Heart right ventricle (tissue), 16 donors: Measurements from ENCODE around the gene CASP9. TPM values are rescaled to one million over a fixed set of nuclear protein-coding genes. Genes with fewer than 3 reads are reported as not detected.

Experiments used
- ATAC-seq, 8 donors: fragments of 200-7000 bp; cut with Tn5 transposase; one replicate each; pipeline ENCODE4 v1.9.1; 2020; ENCODE audit warnings: mild to moderate bottlenecking in 8 of 8, moderate library complexity in 8 of 8, moderate number of reproducible peaks in 1 of 8
- DNase-seq, 2 donors: peaks; one replicate each; pipeline ENCODE4 v3.0.0-alpha.2; 2020
- H3K27ac ChIP-seq, 10 donors: fragments of 200-600 bp; sonication (generic) in 2 of 10; one replicate each; pipeline versions ENCODE4 v1.5.0 to v1.8.0; 2020 to 2022; ENCODE audit warnings: mild to moderate bottlenecking in 3 of 10
- H3K27me3 ChIP-seq, 7 donors: fragments of 200-600 bp; one replicate each; pipeline ENCODE4 v1.8.0; 2021 to 2022; ENCODE audit warnings: mild to moderate bottlenecking in 2 of 7
- H3K36me3 ChIP-seq, 9 donors: fragments of 200-600 bp; sonication (generic) in 1 of 9; one replicate each; pipeline versions ENCODE4 v1.5.0 to v1.8.0; 2020 to 2022; ENCODE audit warnings: mild to moderate bottlenecking in 2 of 9
- H3K4me1 ChIP-seq, 9 donors: fragments of 200-600 bp; sonication (generic) in 1 of 9; one replicate each; pipeline versions ENCODE4 v1.5.0 to v1.8.0; 2020 to 2022; ENCODE audit warnings: mild to moderate bottlenecking in 4 of 9
- H3K4me3 ChIP-seq, 10 donors: fragments of 200-600 bp; sonication (generic) in 2 of 10; one replicate each; pipeline versions ENCODE4 v1.5.0 to v1.8.0; 2020 to 2022; ENCODE audit warnings: mild to moderate bottlenecking in 7 of 10, moderate library complexity in 2 of 10
- H3K9me3 ChIP-seq, 11 donors: fragments of 200-600 bp in 10 of 11; sonication (generic) in 2 of 11; one replicate each; pipeline versions ENCODE4 v1.5.0 to v1.8.0; 2013 to 2022; ENCODE audit warnings: mild to moderate bottlenecking in 2 of 11, control low read depth in 1 of 11, moderate library complexity in 1 of 11
- WGBS, 2 donors: extraction: QIAGEN DNeasy Blood & Tissue Kit; methylation state at CpG; one replicate each; pipeline ENCODE4 v1.1.7; 2013; ENCODE audit warnings: inconsistent platforms in 1 of 2; 5-methylcytosine and 5-hydroxymethylcytosine counted together
- intact Hi-C, 10 donors: fragments of 100-400 bp; cut with DNase I; formaldehyde crosslinking; loops; one replicate each; pipeline versions ENCODE4 v1.11.1 to v1.14.2; 2022
- polyA plus RNA-seq, 2 donors: library from polyadenylated mRNA; stranded (reverse); fragments of 200-250 nt; gene quantifications; one replicate each; pipeline ENCODE4 v1.2.3, GENCODE V29; 2013
- total RNA-seq, 10 donors: library from RNA; stranded (reverse); fragmentation: NEBNext Ultra II Directional in 3 of 10; extraction: Animal tissue kit (Norgen Biotek cat#: 25700) in 3 of 10; gene quantifications; one replicate each; pipeline versions ENCODE4 v1.2.1 to v1.2.4, GENCODE V29; 2021 to 2023
- TF ChIP-seq, protein P1 (sequence below), 9 donors: fragments of 200-600 bp; sonication (generic) in 2 of 9; IDR thresholded peaks; one replicate each; pipeline versions ENCODE4 v1.5.0 to v1.8.0; 2021 to 2022; ENCODE audit warnings: antibody characterized with exemption in 9 of 9, mild to moderate bottlenecking in 5 of 9, moderate library complexity in 1 of 9
- donor health status: Arrhythmogenic right ventricular cardiomyopathy.
- donor health status: ischemic (EF 13 %, LVEDD 7.1; RV severe dilation, severe dysfunction).
- donor health status: healthy with polysubstance abuse.
- donor health status: DM: no; HTN: yes; CAD: no.
- donor health status: DM: no; HTN: no; CAD: no.
- donor health status: ischemic (EF 25% LVEDD 6.9; RV normal size, moderate dysfunction).
- donor health status: ischemic (EF 25% LVEDD 5.7; RV mildly dilated, moderate dysfunction).
- donor health status: healthy.
- donor health status: DM: yes; HTN: yes; CAD: no.
- donor health status: Ischemic cardiomyopathy.
- donor health status: ischemic (EF 35%, LVEDD 5.7; RV mildly dilated, moderate dysfunction).
- donor health status: nonischemic (EF 11% LVEDD 7.7; RV severe dilation, severe dysfunction).
- donor health status: DM: yes; HTN: yes; CAD: no.
- donor health status: PGD.
- donor health status: ischemic (EF 29% LVEDD 5.4; RV normal size, mild dysfunction).
- donor health status: nonischemic (EF 23%, LVEDD 6.1; RV moderate dilation, normal function).

CASP9 gene
- total and polyA plus RNA-seq, 12 donors, result 8.6 to 22.2 (median 14.3) TPM

DNA sequence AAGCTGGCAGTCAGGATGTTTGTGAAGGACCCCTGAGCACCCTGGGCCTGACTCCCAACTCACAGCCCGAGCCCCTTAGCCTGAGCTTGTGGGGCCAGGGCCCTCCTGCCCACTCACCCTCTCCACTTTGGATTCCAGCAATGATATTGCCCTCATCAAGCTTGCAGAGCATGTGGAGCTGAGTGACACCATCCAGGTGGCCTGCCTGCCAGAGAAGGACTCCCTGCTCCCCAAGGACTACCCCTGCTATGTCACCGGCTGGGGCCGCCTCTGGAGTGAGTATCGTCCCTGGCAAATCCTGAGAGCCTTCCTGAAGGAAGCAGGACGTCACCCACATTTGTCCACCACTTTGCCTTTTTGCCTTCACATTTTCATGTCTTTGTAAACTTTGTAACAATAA lies 80.7 kb downstream of the CASP9 start:
- H3K9me3 ChIP-seq, result no peaks in the 10 kb centered on the region
- H3K4me3 ChIP-seq, result no peak overlapping the region
- intact Hi-C loops, result loop anchor here in 1 of 10 donors (10.0 kb wide), 1 partner anchor 58 kb away; no protein-coding TSS in a partner anchor
- DNase-seq, result no peak
- no peaks in the 10 kb centered on the region for H3K36me3 ChIP-seq
- H3K27me3 ChIP-seq, result peaks cover 0 to 18% (median 8%) of the 10 kb centered on the region in 7 donors
- TF ChIP-seq, protein P1, sequence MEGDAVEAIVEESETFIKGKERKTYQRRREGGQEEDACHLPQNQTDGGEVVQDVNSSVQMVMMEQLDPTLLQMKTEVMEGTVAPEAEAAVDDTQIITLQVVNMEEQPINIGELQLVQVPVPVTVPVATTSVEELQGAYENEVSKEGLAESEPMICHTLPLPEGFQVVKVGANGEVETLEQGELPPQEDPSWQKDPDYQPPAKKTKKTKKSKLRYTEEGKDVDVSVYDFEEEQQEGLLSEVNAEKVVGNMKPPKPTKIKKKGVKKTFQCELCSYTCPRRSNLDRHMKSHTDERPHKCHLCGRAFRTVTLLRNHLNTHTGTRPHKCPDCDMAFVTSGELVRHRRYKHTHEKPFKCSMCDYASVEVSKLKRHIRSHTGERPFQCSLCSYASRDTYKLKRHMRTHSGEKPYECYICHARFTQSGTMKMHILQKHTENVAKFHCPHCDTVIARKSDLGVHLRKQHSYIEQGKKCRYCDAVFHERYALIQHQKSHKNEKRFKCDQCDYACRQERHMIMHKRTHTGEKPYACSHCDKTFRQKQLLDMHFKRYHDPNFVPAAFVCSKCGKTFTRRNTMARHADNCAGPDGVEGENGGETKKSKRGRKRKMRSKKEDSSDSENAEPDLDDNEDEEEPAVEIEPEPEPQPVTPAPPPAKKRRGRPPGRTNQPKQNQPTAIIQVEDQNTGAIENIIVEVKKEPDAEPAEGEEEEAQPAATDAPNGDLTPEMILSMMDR (IDR thresholded peaks at IDR 0.05), result no peak
- peaks cover 0 to 4% (median 0%) of the 10 kb centered on the region in 9 donors for H3K4me1 ChIP-seq
- no peak for ATAC-seq
- H3K27ac ChIP-seq, result no peak overlapping the region
- WGBS, 2 donors, result 66 to 73% methylated on average over 5 of the region's 5 CpGs

DNA sequence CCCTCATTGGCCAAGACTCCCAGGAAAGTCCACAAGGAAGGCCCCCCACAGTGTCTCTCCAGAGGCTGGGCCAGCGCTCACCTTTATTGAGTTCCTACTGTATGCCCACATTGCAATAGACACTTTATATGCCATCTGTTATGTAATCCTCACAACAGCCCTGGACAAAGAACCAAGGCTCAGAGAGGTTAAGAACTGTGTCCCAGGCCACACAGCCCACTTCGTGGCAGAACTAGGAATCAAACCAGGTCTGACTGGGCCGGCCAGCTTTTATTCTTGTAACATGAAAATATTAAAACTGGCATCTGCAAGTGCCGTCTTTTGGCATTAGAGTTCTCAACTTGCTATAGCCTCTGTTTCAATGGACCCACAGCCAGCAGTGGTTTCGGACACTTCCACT lies 81.3 kb downstream of the CASP9 start:
- Histone ChIP-seq H3K4me1 (peaks cover 0 to 4% (median 0%) of the 10 kb centered on the region in 9 donors), H3K36me3 (no peaks in the 10 kb centered on the region), H3K27ac (no peak overlapping the region), H3K27me3 (peaks cover 0 to 17% (median 7%) of the 10 kb centered on the region in 7 donors), H3K4me3 (no peak overlapping the region), H3K9me3 (no peaks in the 10 kb centered on the region)
- intact Hi-C loops, result loop anchor here in 1 of 10 donors (10.0 kb wide), 1 partner anchor 58 kb away; no protein-coding TSS in a partner anchor
- no peak for ATAC-seq
- 81 to 88% methylated on average over 5 of the region's 5 CpGs for WGBS, 2 donors
- TF ChIP-seq, protein P1 (IDR thresholded peaks at IDR 0.05), result no peak
- no peak for DNase-seq

DNA sequence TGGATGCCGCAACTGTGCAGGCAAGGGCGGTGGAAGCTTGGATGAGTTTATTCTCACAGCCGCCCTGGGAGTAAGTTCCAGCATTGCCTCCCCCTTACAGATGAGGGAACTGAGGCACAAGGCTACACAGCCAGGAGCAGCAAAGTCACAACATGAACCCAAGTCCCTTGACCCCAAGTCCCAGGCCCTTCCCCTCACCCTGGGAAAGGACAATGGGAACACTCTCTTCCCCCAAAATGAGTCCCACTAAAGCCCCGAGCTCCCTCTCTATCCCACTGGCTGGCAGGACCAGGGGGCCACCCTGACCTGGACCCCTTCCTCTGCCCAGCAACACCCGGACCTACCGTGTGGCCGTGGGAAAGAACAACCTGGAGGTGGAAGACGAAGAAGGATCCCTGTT lies 81.9 kb downstream of the CASP9 start:
- H3K4me3 ChIP-seq, result no peak overlapping the region
- peaks cover 0 to 11% (median under 1%) of the 10 kb centered on the region in 7 donors for H3K27me3 ChIP-seq
- peaks cover 0 to 4% (median 0%) of the 10 kb centered on the region in 9 donors for H3K4me1 ChIP-seq
- no peaks in the 10 kb centered on the region for H3K9me3 ChIP-seq
- DNase-seq, result no peak
- WGBS, 2 donors, result 88 to 91% methylated on average over 8 of the region's 8 CpGs
- TF ChIP-seq, protein P1 (IDR thresholded peaks at IDR 0.05), result no peak
- no peaks in the 10 kb centered on the region for H3K36me3 ChIP-seq
- H3K27ac ChIP-seq, result no peak overlapping the region
- intact Hi-C loops, result loop anchor here in 1 of 10 donors (10.0 kb wide), 1 partner anchor 57 kb away; no protein-coding TSS in a partner anchor
- no peak for ATAC-seq

Other genes with a start within 250 kb of the CASP9 start
- gene EFHD2, start 114.3 kb downstream of the CASP9 start, total RNA-seq, result 10 to 100 TPM in 9 of 10 donors, 1 to 10 TPM in 1; 9.4 to 32.1 (median 13.5) TPM
- gene EFHD2, start 114.3 kb downstream of the CASP9 start, polyA plus RNA-seq, result 10 to 100 TPM; 20.1 to 20.2 TPM
- 1 to 10 TPM in 3 of 10 donors, under 1 TPM in 4, not detected in 3; 0.42 to 1.6 (median 0.93) TPM for gene CTRC, start 85.8 kb downstream of the CASP9 start, total RNA-seq
- under 1 TPM in 1 of 2 donors, not detected in 1; 0.41 TPM for gene CTRC, start 85.8 kb downstream of the CASP9 start, polyA plus RNA-seq
- gene CELA2A, start 67.5 kb downstream of the CASP9 start, total RNA-seq, result 1 to 10 TPM in 5 of 10 donors, under 1 TPM in 2, not detected in 3; 0.85 to 1.6 (median 1.2) TPM
- gene CELA2A, start 67.5 kb downstream of the CASP9 start, polyA plus RNA-seq, result under 1 TPM in 1 of 2 donors, not detected in 1; 0.09 TPM
- gene CELA2B, start 48.1 kb downstream of the CASP9 start, total RNA-seq, result not detected
- not detected for gene CELA2B, start 48.1 kb downstream of the CASP9 start, polyA plus RNA-seq
- gene DNAJC16, start 2.6 kb upstream of the CASP9 start, total RNA-seq, result 10 to 100 TPM; 13.7 to 22.8 (median 19.1) TPM
- gene DNAJC16, start 2.6 kb upstream of the CASP9 start, polyA plus RNA-seq, result 1 to 10 TPM; 4.7 to 6.4 TPM
- gene AGMAT, start 60.8 kb upstream of the CASP9 start, total RNA-seq, result under 1 TPM in 6 of 10 donors, not detected in 4; 0.13 to 0.30 (median 0.24) TPM
- gene AGMAT, start 60.8 kb upstream of the CASP9 start, polyA plus RNA-seq, result under 1 TPM in 1 of 2 donors, not detected in 1; 0.06 TPM
- gene DDI2, start 93.2 kb upstream of the CASP9 start, total RNA-seq, result 10 to 100 TPM; 17.7 to 29.6 (median 24.7) TPM
- 10 to 100 TPM in 1 of 2 donors, 1 to 10 TPM in 1; 2.1 to 10.8 TPM for gene DDI2, start 93.2 kb upstream of the CASP9 start, polyA plus RNA-seq
- gene PLEKHM2, start 160.1 kb upstream of the CASP9 start, total RNA-seq, result 100 to 1,000 TPM in 1 of 10 donors, 10 to 100 TPM in 9; 69.0 to 106 (median 81.0) TPM
- 10 to 100 TPM; 63.7 to 72.9 TPM for gene PLEKHM2, start 160.1 kb upstream of the CASP9 start, polyA plus RNA-seq
- 10 to 100 TPM in 6 of 10 donors, 1 to 10 TPM in 4; 6.0 to 44.9 (median 13.6) TPM for gene SLC25A34, start 212.0 kb upstream of the CASP9 start, total RNA-seq
- gene SLC25A34, start 212.0 kb upstream of the CASP9 start, polyA plus RNA-seq, result 10 to 100 TPM in 1 of 2 donors, 1 to 10 TPM in 1; 1.1 to 36.1 TPM
- gene TMEM82, start 218.3 kb upstream of the CASP9 start, total RNA-seq, result not detected
- gene TMEM82, start 218.3 kb upstream of the CASP9 start, polyA plus RNA-seq, result not detected
- 100 to 1,000 TPM in 2 of 10 donors, 10 to 100 TPM in 8; 43.4 to 115 (median 59.9) TPM for gene FBLIM1, start 234.6 kb upstream of the CASP9 start, total RNA-seq
- gene FBLIM1, start 234.6 kb upstream of the CASP9 start, polyA plus RNA-seq, result 10 to 100 TPM; 27.0 to 52.9 TPM